Measurements from ENCODE around the gene BCAR3. TPM values are rescaled to one million over a fixed set of nuclear protein-coding genes. Genes with fewer than 3 reads are reported as not detected.

The BCAR3 gene
- total RNA-seq, 1 experiment from 2014 or later: 15.6 TPM

- peak overlapping the region; percentile 5 for H3K27ac Mint-ChIP-seq (ENCODE audit: unreplicated experiment)
- intact Hi-C loops (cut with micrococcal nuclease; ENCODE audit: unreplicated experiment): no loop called here
- DNase-seq: no peak
- no peaks in the 10 kb centered on the region for H3K27me3 Mint-ChIP-seq (ENCODE audit: unreplicated experiment)
- CTCF ChIA-PET: no interaction called here
- no peak for TF ChIP-seq CTCF (IDR thresholded peaks at IDR 0.05; ENCODE audit: unreplicated experiment)
- H3K4me1 Mint-ChIP-seq (ENCODE audit: low read depth, unreplicated experiment): peaks cover 74% of the 10 kb centered on the region
- BruUV-seq (replicated peaks): no TSS peak
- peaks cover 22% of the 10 kb centered on the region for H3K36me3 Mint-ChIP-seq (ENCODE audit: insufficient read depth, unreplicated experiment)
- no peaks in the 10 kb centered on the region for H3K9me3 Mint-ChIP-seq (ENCODE audit: low read depth, unreplicated experiment)
- no peak overlapping the region for H3K4me3 Mint-ChIP-seq (ENCODE audit: low read depth, unreplicated experiment)
Observed at GRCh38 chr1:93595266-93595665, 86.4 kb downstream of the BCAR3 start.

GRCh38 chr1:93594603-93594880 lies 87.1 kb downstream of the BCAR3 start:
- Mint-ChIP-seq H3K4me1 (ENCODE audit: low read depth, unreplicated experiment) (peaks cover 74% of the 10 kb centered on the region), H3K36me3 (ENCODE audit: insufficient read depth, unreplicated experiment) (peaks cover 26% of the 10 kb centered on the region), H3K27ac (ENCODE audit: unreplicated experiment) (no peak overlapping the region), H3K9me3 (ENCODE audit: low read depth, unreplicated experiment) (no peaks in the 10 kb centered on the region), H3K27me3 (ENCODE audit: unreplicated experiment) (no peaks in the 10 kb centered on the region), H3K4me3 (ENCODE audit: low read depth, unreplicated experiment) (peak overlapping the region; percentile 32)
- BruUV-seq (replicated peaks): no TSS peak
- intact Hi-C loops (cut with micrococcal nuclease; ENCODE audit: unreplicated experiment): loop anchor here (5.0 kb wide), 1 partner anchor 42 kb away; no protein-coding TSS in a partner anchor
- no peak for TF ChIP-seq CTCF (IDR thresholded peaks at IDR 0.05; ENCODE audit: unreplicated experiment)
- DNase-seq: no peak
- CTCF ChIA-PET: no interaction called here

GRCh38 chr1:93593854-93594602 lies 87.6 kb downstream of the BCAR3 start:
- Mint-ChIP-seq H3K4me3 (ENCODE audit: low read depth, unreplicated experiment) (peak overlapping the region; percentile 32), H3K27ac (ENCODE audit: unreplicated experiment) (peak overlapping the region; percentile 52), H3K4me1 (ENCODE audit: low read depth, unreplicated experiment) (peaks cover 74% of the 10 kb centered on the region), H3K36me3 (ENCODE audit: insufficient read depth, unreplicated experiment) (peaks cover 31% of the 10 kb centered on the region), H3K9me3 (ENCODE audit: low read depth, unreplicated experiment) (no peaks in the 10 kb centered on the region), H3K27me3 (ENCODE audit: unreplicated experiment) (no peaks in the 10 kb centered on the region)
- no peak for DNase-seq
- CTCF ChIA-PET: interaction anchor here (0.6 to 2.5 kb wide), 2 partner anchors 20 to 87 kb away, joined by 3 to 16 read pairs; no protein-coding TSS in a partner anchor
- TF ChIP-seq CTCF (IDR thresholded peaks at IDR 0.05; ENCODE audit: unreplicated experiment): no peak
- intact Hi-C loops (cut with micrococcal nuclease; ENCODE audit: unreplicated experiment): loop anchor here (5.0 kb wide), 1 partner anchor 42 kb away; no protein-coding TSS in a partner anchor
- BruUV-seq (replicated peaks): no TSS peak

- TF ChIP-seq CTCF (IDR thresholded peaks at IDR 0.05; ENCODE audit: unreplicated experiment): no peak
- Mint-ChIP-seq H3K4me3 (ENCODE audit: low read depth, unreplicated experiment) (peak overlapping the region; percentile 70), H3K27me3 (ENCODE audit: unreplicated experiment) (no peaks in the 10 kb centered on the region), H3K4me1 (ENCODE audit: low read depth, unreplicated experiment) (peaks cover 80% of the 10 kb centered on the region), H3K27ac (ENCODE audit: unreplicated experiment) (peak overlapping the region; percentile 96), H3K9me3 (ENCODE audit: low read depth, unreplicated experiment) (no peaks in the 10 kb centered on the region), H3K36me3 (ENCODE audit: insufficient read depth, unreplicated experiment) (peaks cover 45% of the 10 kb centered on the region)
- CTCF ChIA-PET: interaction anchor here (0.7 to 2.5 kb wide), 12 partner anchors 13 to 157 kb away, joined by 3 to 16 read pairs (median 6); partner anchors contain the start of gene BCAR3
- no peak for DNase-seq
- no TSS peak for BruUV-seq (replicated peaks)
- intact Hi-C loops (cut with micrococcal nuclease; ENCODE audit: unreplicated experiment): loop anchor here (1.0 to 5.0 kb wide), 2 partner anchors 22 to 40 kb away; no protein-coding TSS in a partner anchor
Observed at GRCh38 chr1:93592551-93592949, 89.1 kb downstream of the BCAR3 start.
